OCI-M2 (cell line): Measurements from ENCODE around the gene GNG12.

Experiments used
- DNase-seq: peaks from one replicate; lab custom pipeline; 2025; ENCODE audit not compliant: unreplicated experiment; lab: John Stamatoyannopoulos, UW

Gene GNG12

GRCh38 chr1:67755619-67756018 lies 77.6 kb downstream of the GNG12 start:
- DNase-seq: no peak

- DNase-seq: no peak
These were observed 78.1 kb downstream of the GNG12 start for GRCh38 chr1:67755160-67755559.

DNA sequence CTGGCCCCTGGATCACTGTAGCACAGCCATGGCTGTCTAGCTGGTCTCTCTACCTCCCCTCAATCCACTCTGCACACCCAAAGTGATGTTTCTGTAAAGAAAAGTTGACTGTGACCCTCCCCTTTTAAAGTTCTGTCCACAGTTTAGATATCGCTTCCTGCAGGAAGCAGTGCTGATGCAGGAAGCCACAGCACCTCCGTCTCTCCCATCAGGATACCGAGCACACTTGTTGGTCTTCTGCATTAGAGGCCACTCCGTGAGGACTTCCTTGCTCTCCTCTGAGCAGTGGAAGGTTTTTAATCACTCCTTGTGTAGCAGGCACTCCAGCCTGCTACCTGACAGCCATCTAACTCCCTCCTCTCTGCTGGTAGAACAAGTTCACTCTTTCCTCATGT lies 78.7 kb downstream of the GNG12 start:
- DNase-seq: no peak

- DNase-seq: no peak
These were observed 79.3 kb downstream of the GNG12 start for GRCh38 chr1:67753776-67754525.

- no peak for DNase-seq
These were observed 81.0 kb downstream of the GNG12 start for GRCh38 chr1:67752306-67752705.

- no peak for DNase-seq
These were observed 82.6 kb downstream of the GNG12 start for GRCh38 chr1:67750691-67751054.

GRCh38 chr1:67749844-67750690 lies 83.2 kb downstream of the GNG12 start:
- no peak for DNase-seq

DNA sequence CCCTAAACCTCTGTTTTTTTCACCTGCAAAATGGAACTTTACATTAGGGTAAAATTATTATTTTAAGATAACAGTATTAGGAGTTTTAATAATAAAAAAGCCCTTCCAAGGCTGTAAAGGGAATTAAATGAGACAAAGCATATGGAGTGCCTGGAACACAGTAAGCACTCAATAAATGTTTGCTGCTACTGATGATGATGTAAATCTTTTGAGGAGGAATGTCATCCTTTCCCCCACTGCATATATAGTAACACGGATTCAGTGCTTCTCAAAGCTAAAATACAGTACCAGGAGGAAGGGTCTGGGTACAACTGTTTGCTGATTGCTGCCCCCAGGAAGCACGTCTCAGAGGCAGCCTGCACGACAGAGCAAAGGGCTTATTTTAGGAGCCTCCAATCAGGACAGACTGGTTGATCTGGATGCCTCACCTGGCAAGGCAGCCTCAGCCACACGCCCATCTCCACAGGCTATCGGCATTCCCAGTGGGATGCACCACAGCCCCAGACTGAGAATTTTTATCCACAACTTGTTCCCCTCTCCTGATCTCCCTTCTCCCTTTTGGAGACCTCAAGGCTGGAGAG lies 83.9 kb downstream of the GNG12 start:
- DNase-seq: no peak

DNA sequence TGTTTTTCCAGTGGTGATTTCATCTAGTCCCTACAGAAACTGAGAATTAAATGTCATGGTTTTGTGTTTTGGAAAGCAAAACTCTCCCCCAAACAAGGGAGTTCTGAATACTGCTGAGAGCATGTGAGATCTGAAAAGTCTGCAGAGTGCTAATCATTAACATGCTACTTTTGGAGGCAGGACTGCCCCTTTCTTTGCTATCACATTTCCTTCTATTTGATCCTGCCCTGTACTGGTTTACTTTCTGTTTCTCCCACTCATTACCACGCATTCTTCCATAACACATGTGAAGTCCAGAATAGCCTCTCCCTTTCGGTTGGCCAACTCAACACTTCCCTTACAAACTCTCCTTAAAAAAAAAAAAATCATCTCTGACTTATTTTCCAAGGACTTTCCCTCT lies 84.6 kb downstream of the GNG12 start:
- DNase-seq: no peak

DNA sequence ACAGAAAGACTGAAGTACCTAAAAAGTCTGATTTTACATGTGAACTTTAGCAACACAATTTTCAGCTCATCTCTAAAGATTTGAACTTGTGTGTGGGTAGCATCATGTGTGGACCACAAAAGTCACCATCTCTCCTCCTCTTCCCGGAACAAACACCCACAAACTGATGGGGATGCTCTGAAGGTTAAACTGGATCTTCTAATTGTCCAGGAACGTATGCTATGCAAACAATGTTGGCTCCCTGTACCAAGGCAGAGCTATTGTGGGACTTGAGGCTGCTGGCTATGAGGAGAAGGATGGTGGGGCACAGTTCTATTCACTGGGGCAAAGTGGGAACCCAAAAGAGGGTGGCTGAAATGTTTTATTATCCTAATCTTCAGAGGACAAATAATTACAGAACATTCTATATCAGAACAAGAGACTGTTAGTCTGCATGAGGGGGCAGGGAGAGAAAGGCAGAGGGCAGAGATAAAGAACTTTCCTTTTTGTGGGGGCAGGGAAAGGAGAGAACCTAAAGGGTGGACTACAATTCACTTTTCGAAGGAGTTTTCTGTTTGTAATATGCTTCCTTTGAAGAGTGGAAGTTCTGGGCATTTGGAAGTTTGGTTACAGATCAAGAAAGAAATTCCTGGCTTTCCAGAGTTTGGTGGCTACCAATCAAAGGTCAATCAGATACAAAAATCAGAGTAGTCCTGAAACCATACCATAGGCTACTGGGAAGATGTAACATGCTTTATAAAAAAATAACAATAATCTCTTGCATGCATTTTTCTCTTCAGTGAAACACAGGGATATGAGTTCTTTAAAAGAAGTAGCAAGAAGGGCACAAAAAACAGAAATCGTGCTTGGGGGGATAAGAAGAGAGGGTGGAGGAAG lies 85.4 kb downstream of the GNG12 start:
- no peak for DNase-seq

DNA sequence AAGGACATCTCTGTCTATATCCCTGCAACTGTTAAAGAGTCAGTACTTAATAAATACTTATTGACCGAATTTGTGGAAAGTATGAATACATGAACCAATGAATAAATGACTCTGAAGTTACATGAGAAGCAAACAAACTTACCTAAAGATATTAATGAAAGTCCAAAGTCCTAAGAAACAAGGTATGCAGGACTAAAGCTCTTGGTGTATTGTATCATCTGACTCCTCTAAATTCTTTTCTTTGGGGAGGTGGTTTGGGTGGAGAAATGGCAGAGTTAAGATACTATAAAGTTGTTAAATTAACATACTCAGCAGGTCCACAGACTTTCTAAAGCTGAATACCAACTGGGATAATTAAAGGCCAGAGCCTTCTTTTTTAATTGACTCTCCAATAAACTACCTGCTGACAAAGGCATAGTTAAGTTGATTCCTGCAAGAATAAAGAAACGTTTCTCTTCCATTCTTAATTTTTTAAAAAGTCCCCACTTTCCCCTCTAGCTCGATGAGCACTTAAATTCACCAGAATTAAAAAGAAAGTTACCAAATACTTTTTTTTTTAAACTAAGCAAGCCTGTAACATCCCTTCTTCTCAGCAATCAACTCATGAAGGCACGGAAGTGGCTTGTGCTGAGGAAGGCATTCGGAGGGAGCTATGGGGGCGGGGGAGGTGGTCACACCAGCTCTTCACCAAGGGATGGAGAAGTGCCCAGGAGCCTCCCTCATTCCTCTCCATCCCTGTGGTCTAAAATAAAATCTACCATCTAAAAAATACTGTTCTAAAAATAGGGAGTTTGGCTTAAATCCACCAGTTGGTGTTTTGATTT lies 87.2 kb downstream of the GNG12 start:
- no peak for DNase-seq

- no peak for DNase-seq
These were observed 90.1 kb downstream of the GNG12 start for GRCh38 chr1:67743072-67743725.

- DNase-seq: no peak
These were observed 91.5 kb downstream of the GNG12 start for GRCh38 chr1:67741736-67742135.

DNA sequence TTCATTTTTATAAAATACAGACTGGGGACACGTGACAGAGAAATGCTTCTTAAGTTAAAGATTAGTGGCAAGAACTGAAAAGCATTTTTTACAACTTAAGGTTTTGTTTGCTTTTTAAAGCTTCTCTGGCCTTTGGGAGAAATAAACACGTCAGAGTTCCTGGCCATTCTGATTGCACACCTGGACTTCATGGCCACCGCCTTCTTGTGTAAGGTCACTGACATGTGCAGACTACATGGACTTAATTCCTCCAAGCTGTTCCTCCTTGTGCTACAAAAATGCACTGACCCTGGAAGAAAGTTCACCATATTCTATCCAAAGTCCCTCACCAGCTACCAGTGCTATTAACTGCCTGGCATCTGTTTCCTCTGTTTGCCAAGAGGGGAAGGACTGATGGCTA lies 92.1 kb downstream of the GNG12 start:
- DNase-seq: no peak

GRCh38 chr1:67740543-67740942 lies 92.7 kb downstream of the GNG12 start:
- DNase-seq: no peak

DNA sequence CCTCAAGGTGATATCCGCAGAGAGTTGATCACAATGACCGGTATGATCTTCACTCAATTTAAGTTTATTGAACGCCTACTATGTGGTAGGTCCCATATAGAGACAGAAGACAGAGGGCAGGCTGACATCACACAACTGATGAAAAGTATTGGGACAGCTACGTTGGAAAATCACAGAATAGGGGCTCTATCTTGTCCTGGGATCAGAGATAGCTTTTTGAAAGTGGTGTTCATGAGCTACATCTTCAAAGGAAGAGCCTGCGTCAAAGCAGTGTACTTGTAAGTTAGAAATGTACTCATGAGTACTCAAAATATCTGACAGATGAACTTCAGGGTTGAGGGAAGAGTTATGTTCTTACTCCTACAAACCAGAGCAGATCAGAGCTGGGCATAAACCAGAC lies 93.9 kb downstream of the GNG12 start:
- DNase-seq: no peak

- no peak for DNase-seq
These were observed 94.9 kb downstream of the GNG12 start for GRCh38 chr1:67738401-67738800.

- no peak for DNase-seq
These were observed 95.4 kb downstream of the GNG12 start for GRCh38 chr1:67737875-67738274.

GRCh38 chr1:67736750-67737149 lies 96.5 kb downstream of the GNG12 start:
- no peak for DNase-seq
